ENCODE data around the gene CASKIN2. TPM values are rescaled to one million over a fixed set of nuclear protein-coding genes. Genes with fewer than 3 reads are reported as not detected.
A peak's percentile ranks its signal among the peaks of the same experiment; 100 is the strongest.

The CASKIN2 gene
- total RNA-seq, 1 experiment from 2014 or later: 37.0 TPM

- Histone ChIP-seq H4K20me1 (ENCODE audit: control insufficient read depth, insufficient read depth, insufficient read length) (no peaks in the 10 kb centered on the region), H4K5ac (ENCODE audit: insufficient read length, low read depth, low read length) (no peak overlapping the region), H3K9ac (ENCODE audit: extremely low read depth, insufficient read length, low read length) (peak overlapping the region; percentile 89), H3K56ac (ENCODE audit: insufficient read length, low read depth, low read length) (no peak overlapping the region), H4K91ac (ENCODE audit: insufficient read length, low read depth, low read length) (no peak overlapping the region), H3K18ac (ENCODE audit: insufficient read length, low read depth, low read length) (peak overlapping the region; percentile 89), H2AK5ac (ENCODE audit: insufficient read length, low read length) (no peak overlapping the region), H3K23me2 (ENCODE audit: insufficient read length, low read depth, low read length, poor library complexity, severe bottlenecking) (peaks cover 13% of the 10 kb centered on the region), H3K79me1 (ENCODE audit: insufficient read depth, low read depth, low read length, poor library complexity, severe bottlenecking) (no peaks in the 10 kb centered on the region), H3K27me3 (ENCODE audit: insufficient read depth, low read length) (no peaks in the 10 kb centered on the region), H3K14ac (ENCODE audit: insufficient read depth, low read length) (peak overlapping the region; percentile 95), H3K4me2 (ENCODE audit: insufficient read depth, insufficient read length, low read length) (peak overlapping the region; percentile 75), H3K4ac (ENCODE audit: low read depth, low read length) (no peak overlapping the region), H4K8ac (replicated peaks; ENCODE audit: insufficient read length, low read depth, low read length) (no peak overlapping the region), H2BK20ac (ENCODE audit: low read depth, low read length, poor library complexity, severe bottlenecking) (no peak overlapping the region), H3T11ph (ENCODE audit: low read length) (no peak overlapping the region), H3K4me1 (ENCODE audit: insufficient read depth, low read length) (no peaks in the 10 kb centered on the region; the same call in 1 of the 2 replicates), H3K23ac (ENCODE audit: insufficient read length, low read depth, low read length) (no peak overlapping the region), H3K27ac (ENCODE audit: insufficient read length, low read depth, low read length) (no peak overlapping the region), H2BK12ac (ENCODE audit: insufficient read length, low read depth, low read length) (no peak overlapping the region), H2BK15ac (ENCODE audit: low read depth, low read length) (no peak overlapping the region), H2AFZ (ENCODE audit: low read length) (no peak overlapping the region), H3K79me2 (ENCODE audit: insufficient read depth, low read length) (no peaks in the 10 kb centered on the region), H3K9me3 (ENCODE audit: control insufficient read depth, low read depth, low read length) (no peaks in the 10 kb centered on the region), H2BK120ac (ENCODE audit: low read depth, low read length, poor library complexity, severe bottlenecking) (peak overlapping the region; percentile 49), H2BK5ac (ENCODE audit: insufficient read length, low read length) (no peak overlapping the region)
- peak overlapping the region; percentile 92 to 98 (median 94) for H3K27ac Mint-ChIP-seq
- H3K27me3 Mint-ChIP-seq (ENCODE audit: low read depth): no peaks in the 10 kb centered on the region
- DNase-seq: peak; percentile 87
- H3K4me3 Mint-ChIP-seq: peak overlapping the region; percentile 81 to 88
- H3K4me1 Mint-ChIP-seq: peaks cover 18 to 21% of the 10 kb centered on the region in 2 experiments
- no peaks in the 10 kb centered on the region for H3K9me3 Mint-ChIP-seq
- H3K36me3 Mint-ChIP-seq (ENCODE audit: insufficient read depth in 1 of 3, low read depth in 3 of 3): no peaks in the 10 kb centered on the region
- no CpG with 5 or more reads among the region's 38 CpGs for WGBS (ENCODE audit: extremely low coverage, insufficient read length, low lambda C conversion rate)
- TF ChIP-seq CTCF (conservative IDR thresholded peaks at IDR 0.05): no peak
Measured at GRCh38 chr17:75457047-75457654, 58.2 kb downstream of the CASKIN2 start.
